UCSD-AML1 (cell line): ENCODE results near the gene PKD2.
"Not testable (repeated sequence)": the region's sequence is repeated elsewhere in the genome, so short reads cannot be mapped to it uniquely, and the experiment has no call there.

Experiments
- DNase-seq: peaks from one replicate; lab custom pipeline; 2025; ENCODE audit not compliant: unreplicated experiment; lab: John Stamatoyannopoulos, UW

The PKD2 gene

GRCh38 chr4:88063634-88064296 lies 56.3 kb downstream of the PKD2 start:
- DNase-seq = no peak

GRCh38 chr4:88064410-88064809 lies 57.0 kb downstream of the PKD2 start:
- DNase-seq = no peak

- no peak for DNase-seq
Observed at GRCh38 chr4:88070031-88070430, 62.6 kb downstream of the PKD2 start.

- DNase-seq = no peak
Observed at GRCh38 chr4:88075336-88075735, 67.9 kb downstream of the PKD2 start.

GRCh38 chr4:88077911-88078524 lies 70.6 kb downstream of the PKD2 start:
- no peak for DNase-seq

GRCh38 chr4:88078579-88078978 lies 71.1 kb downstream of the PKD2 start:
- no peak for DNase-seq

- no peak for DNase-seq
Observed at GRCh38 chr4:88080626-88081025, 73.2 kb downstream of the PKD2 start.

- DNase-seq = no peak
Observed at GRCh38 chr4:88087004-88087403, 79.6 kb downstream of the PKD2 start.

GRCh38 chr4:88090898-88091297 lies 83.5 kb downstream of the PKD2 start:
- DNase-seq = no peak

- no peak for DNase-seq
Observed at GRCh38 chr4:88091378-88091777, 83.9 kb downstream of the PKD2 start.

- no peak for DNase-seq
Observed at GRCh38 chr4:88093874-88094273, 86.4 kb downstream of the PKD2 start.

- DNase-seq = no peak
Observed at GRCh38 chr4:88097301-88097700, 89.9 kb downstream of the PKD2 start.

GRCh38 chr4:88097781-88098180 lies 90.3 kb downstream of the PKD2 start:
- no peak for DNase-seq

GRCh38 chr4:88098993-88099752 lies 91.7 kb downstream of the PKD2 start:
- DNase-seq = no peak

GRCh38 chr4:88101165-88101564 lies 93.7 kb downstream of the PKD2 start:
- DNase-seq = peak; percentile 10

GRCh38 chr4:88102026-88102425 lies 94.6 kb downstream of the PKD2 start:
- DNase-seq = no peak

- DNase-seq = no peak
Observed at GRCh38 chr4:88104902-88105610, 97.6 kb downstream of the PKD2 start.

GRCh38 chr4:88106205-88106604 lies 98.8 kb downstream of the PKD2 start:
- DNase-seq = no peak

- peak; percentile 27 for DNase-seq
Observed at GRCh38 chr4:88107406-88108107, 100.1 kb downstream of the PKD2 start.

GRCh38 chr4:88108108-88108465 lies 100.7 kb downstream of the PKD2 start:
- DNase-seq = not testable (repeated sequence)

GRCh38 chr4:88108747-88109122 lies 101.3 kb downstream of the PKD2 start:
- DNase-seq = no peak
